HG03045 (cell line): Measurements from ENCODE around the gene CDC42EP4.

ENCODE experiments used
- ATAC-seq: cut with Tn5 transposase; IDR thresholded peaks from one replicate; pipeline ENCODE4 v1.9.1; 2021; ENCODE audit warnings: mild to moderate bottlenecking, moderate library complexity; ENCODE audit not compliant: unreplicated experiment

CDC42EP4 gene

GRCh38 chr17:73304438-73304837 lies 7.4 kb downstream of the CDC42EP4 start:
- ATAC-seq: no peak

GRCh38 chr17:73302189-73302588 lies 9.6 kb downstream of the CDC42EP4 start:
- ATAC-seq: no peak

- no peak for ATAC-seq
Measured at GRCh38 chr17:73301369-73301768, 10.4 kb downstream of the CDC42EP4 start.

- ATAC-seq: no peak
Measured at GRCh38 chr17:73300392-73300791, 11.4 kb downstream of the CDC42EP4 start.

- no peak for ATAC-seq
Measured at GRCh38 chr17:73297934-73298861, 13.6 kb downstream of the CDC42EP4 start.

- ATAC-seq: no peak
Measured at GRCh38 chr17:73293480-73293911, 18.3 kb downstream of the CDC42EP4 start.

GRCh38 chr17:73293031-73293430 lies 18.8 kb downstream of the CDC42EP4 start:
- no peak for ATAC-seq

GRCh38 chr17:73292031-73292531 lies 19.7 kb downstream of the CDC42EP4 start:
- no peak for ATAC-seq

GRCh38 chr17:73291260-73291801 lies 20.5 kb downstream of the CDC42EP4 start:
- ATAC-seq: peak; percentile 92

GRCh38 chr17:73290399-73291259 lies 21.2 kb downstream of the CDC42EP4 start:
- peak; percentile 38 for ATAC-seq

- no peak for ATAC-seq
Measured at GRCh38 chr17:73289549-73290254, 22.1 kb downstream of the CDC42EP4 start.

GRCh38 chr17:73288534-73289302 lies 23.1 kb downstream of the CDC42EP4 start:
- no peak for ATAC-seq

- no peak for ATAC-seq
Measured at GRCh38 chr17:73286863-73287296, 24.9 kb downstream of the CDC42EP4 start.

GRCh38 chr17:73285916-73286862 lies 25.6 kb downstream of the CDC42EP4 start:
- no peak for ATAC-seq

GRCh38 chr17:73285603-73285908 lies 26.2 kb downstream of the CDC42EP4 start:
- no peak for ATAC-seq

- ATAC-seq: no peak
Measured at GRCh38 chr17:73284906-73285602, 26.7 kb downstream of the CDC42EP4 start.

- ATAC-seq: no peak
Measured at GRCh38 chr17:73284354-73284753, 27.4 kb downstream of the CDC42EP4 start.

GRCh38 chr17:73283841-73284282 lies 27.9 kb downstream of the CDC42EP4 start:
- ATAC-seq: no peak
